Anterior cingulate cortex (tissue), 58 donors: ENCODE measurements around the gene BICRA.
"Not testable (repeated sequence)": the region's sequence is repeated elsewhere in the genome, so short reads cannot be mapped to it uniquely, and the experiment has no call there.

Source experiments
- DNase-seq, 58 donors: peaks; one replicate each; lab custom pipeline; 2025; lab: John Stamatoyannopoulos, UW

BICRA gene

DNA sequence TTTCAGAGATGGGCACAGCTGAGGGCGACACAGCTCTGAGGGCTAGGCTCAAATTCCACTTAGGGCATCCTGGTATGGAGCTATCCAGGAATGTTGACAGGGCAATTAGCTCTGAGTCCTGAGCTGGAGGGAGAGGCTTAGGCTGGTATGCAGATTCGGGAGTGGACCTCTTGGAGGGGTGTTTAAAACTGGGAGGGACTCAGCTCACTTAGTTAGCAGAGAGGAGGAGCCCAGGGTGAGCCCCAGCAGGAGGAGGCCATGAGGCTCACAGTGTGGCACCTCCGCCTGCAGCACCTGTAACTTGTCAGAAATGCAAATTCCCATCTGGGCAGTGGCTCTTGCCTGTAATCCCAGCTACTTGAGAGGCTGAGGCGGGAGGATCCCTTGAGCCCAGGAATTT lies 126.2 kb downstream of the BICRA start:
- DNase-seq, result no peak

DNA sequence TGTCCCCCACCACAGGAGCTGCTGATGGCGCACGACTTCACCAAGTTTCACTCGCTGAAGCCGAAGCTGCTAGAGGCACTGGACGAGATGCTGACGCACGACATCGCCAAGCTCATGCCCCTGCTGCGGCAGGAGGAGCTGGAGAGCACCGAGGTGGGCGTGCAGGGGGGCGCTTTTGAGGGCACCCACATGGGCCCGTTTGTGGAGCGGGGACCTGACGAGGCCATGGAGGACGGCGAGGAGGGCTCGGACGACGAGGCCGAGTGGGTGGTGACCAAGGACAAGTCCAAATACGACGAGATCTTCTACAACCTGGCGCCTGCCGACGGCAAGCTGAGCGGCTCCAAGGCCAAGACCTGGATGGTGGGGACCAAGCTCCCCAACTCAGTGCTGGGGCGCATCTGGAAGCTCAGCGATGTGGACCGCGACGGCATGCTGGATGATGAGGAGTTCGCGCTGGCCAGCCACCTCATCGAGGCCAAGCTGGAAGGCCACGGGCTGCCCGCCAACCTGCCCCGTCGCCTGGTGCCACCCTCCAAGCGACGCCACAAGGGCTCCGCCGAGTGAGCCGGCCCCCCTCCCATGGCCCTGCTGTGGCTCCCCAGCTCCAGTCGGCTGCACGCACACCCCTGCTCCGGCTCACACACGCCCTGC lies 132.1 kb downstream of the BICRA start:
- DNase-seq, result no peak

DNA sequence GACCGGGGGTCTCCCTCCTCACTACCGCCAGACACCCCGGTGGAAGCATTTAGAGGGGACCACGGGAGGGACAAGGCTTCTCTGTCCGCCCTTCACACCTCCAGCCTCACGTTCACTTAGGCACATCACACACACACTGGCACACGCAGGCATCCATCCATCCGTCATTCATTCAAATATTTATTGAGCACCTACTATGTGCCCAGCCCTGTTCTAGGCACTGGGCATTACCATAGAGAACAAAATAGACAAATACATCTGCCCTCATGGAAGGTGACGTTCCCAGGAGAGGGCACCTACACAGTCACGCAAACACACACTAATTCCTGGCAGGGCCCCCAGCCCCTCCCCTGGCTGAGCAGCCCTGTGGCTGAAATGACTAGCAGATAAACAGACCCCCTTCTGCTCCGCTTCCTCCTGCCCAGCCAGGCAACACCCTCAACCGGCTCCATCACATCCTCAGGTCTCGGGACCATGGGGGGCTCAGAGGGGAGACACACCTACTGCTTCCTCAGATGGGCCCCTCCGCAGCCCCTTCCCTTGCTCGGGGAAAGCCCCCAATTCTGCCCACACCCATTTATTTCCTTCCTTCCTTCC lies 132.7 kb downstream of the BICRA start:
- DNase-seq, result no peak

DNA sequence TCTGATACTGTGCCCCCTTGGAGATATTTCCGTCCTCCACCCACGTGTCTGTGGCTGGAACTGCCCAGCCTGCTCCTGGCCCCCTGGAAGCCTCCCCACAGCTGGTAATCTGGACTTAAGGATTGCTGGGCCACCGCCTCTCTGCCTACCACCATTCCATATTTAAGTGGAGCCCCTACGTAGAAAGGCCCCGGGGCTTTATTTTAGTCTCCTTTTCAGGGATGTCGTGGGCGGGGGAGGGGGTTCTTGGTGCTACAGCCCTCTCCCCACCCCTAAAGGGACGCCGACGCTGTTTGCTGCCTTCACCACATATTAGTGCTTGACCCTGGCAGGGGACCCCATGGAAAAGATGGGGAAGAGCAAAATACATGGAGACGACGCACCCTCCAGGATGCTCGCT lies 133.7 kb downstream of the BICRA start:
- no peak for DNase-seq

DNA sequence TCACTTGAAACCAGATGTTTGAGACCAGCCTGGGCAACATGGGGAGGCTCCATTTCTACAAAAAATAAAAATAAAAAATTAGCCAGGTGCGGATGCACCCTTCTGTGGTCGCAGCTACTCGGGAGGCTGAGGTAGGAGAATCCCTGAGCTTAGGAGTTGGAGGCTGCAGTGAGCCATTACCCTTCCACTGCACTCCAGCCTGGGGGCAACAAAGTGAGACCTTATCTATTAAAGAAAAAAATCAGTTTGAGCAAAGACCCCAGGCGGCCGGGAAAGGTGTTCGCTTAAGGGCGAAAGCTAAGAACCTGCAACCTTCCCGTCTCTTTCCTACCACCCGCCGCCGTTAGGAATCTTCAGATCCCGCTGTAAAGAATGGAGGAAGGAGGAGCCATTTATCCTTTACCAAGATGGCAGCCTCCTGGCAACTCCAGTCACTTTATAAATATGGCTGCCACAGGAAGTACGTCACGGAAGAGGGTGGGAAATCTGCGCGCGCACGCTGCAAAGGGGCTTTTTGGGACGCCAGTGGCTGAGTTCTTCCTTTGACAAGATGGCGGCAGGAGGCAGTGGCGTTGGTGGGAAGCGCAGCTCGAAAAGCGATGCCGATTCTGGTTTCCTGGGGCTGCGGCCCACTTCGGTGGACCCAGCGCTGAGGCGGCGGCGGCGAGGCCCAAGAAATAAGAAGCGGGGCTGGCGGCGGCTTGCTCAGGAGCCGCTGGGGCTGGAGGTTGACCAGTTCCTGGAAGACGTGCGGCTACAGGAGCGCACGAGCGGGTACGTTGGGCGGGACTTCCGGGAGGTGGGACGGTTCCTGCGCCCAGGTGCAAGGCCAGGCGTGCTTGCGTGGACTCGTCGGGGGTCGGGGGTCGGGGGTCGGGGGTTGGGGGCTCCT lies 136.3 kb downstream of the BICRA start, which contains the start of gene NOP53:
Gene NOP53, plus strand, starts transcription at position 537 of the 892 bp plus-strand sequence. Its CDS starts 14 bp downstream, at position 551.
- peak; percentile 73 to 99 (median 94) for DNase-seq

DNA sequence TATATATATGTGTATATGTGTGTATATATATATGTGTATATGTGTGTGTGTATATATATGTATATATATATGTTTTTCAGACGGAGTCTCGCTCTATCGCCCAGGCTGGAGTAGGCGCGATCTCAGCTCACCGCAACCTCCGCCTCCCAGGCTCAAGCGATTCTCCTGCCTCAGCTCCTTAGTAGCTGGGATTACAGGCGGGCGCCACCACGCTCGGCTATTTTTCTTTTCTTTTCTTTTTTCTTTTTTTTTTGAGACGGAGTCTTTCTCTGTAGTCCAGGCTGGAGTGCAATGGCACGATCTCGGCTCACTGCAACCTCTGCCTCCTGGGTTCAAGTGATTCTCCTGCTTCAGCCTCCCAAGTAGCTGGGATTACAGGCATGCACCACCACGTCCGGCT lies 137.2 kb downstream of the BICRA start:
- not testable (repeated sequence) for DNase-seq

DNA sequence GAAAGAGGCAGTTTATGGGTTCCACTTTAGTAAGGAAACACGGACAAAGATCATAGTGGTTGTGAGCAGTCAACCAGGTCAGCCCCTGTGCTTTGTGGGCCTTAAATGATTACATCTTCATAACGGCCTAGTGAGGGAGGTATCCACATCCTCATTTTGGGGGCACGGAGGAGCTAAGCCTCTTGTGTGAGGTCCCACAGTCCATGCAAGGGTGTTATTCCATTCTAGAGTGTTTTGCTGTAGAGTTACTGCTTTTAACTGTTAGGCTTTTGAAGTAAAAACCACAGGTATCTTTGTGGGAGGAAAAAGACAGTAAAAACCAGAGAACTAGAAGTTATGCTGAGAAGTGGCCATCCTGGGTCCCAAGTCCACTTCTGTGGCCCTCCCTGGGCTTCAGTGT lies 140.4 kb downstream of the BICRA start:
- no peak for DNase-seq

DNA sequence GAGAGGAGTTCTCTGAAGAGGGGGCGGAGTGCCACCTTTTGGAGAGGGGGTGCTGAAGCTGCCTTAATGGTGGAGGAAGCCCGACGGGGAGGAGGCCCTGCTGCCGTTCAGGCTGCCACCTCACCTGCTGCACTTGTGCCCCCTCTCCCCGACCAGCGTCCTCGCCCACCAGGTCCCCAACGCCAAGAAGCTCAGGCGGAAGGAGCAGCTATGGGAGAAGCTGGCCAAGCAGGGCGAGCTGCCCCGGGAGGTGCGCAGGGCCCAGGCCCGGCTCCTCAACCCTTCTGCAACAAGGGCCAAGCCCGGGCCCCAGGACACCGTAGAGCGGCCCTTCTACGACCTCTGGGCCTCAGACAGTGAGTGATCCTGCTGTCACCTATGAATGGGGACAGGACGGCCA lies 141.8 kb downstream of the BICRA start:
- no peak for DNase-seq

DNA sequence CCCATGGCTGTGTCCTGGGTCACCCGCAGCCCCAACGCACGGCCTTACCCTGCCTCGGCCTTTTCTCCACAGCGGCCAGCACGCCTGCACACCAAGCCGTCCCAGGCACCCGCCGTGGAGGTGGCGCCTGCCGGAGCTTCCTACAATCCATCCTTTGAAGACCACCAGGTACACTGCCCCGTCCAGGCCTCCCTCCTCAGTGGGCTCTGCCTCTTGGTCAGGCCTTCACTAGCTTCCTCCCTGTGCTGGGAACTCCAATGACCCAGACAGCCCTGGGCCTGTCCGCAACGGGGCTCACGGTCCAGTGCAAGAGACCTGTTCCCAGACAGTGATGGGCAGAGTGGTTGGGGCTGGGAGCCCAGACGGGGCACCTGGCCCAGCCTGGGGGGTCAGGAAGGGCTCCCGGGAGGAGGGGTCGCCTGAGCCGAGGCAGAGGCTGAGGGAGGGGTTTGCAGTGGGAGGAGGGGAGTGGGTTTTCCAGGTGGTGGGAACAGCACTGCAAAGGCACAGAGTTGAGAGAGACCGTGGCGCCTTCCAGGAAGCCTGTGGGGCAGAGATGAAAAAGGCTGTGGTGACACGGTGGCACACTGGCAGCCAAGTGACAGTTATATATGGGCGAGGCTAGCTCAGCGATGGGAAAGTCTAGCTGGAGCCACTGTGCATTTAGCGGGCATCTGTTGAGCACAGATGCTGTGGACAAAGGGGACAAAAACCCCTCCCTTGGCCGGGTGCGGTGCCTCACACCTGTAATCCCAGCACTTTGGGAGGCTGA lies 143.7 kb downstream of the BICRA start:
- no peak for DNase-seq
